PFSK-1 (cell line): ENCODE measurements around the gene PASK.

ENCODE experiments used
- POLR2AphosphoS5 ChIP-seq: IDR thresholded peaks from 2 replicates; pipeline ENCODE4 v1.6.1; 2012; ENCODE audit warnings: low read depth, mild to moderate bottlenecking, control low read depth, low read length, moderate library complexity
- SIN3A ChIP-seq: IDR thresholded peaks from 2 replicates; pipeline ENCODE4 v1.6.1; 2012; ENCODE audit warnings: mild to moderate bottlenecking, low read length, moderate library complexity, borderline replicate concordance; ENCODE audit not compliant: insufficient read depth
- TAF1 ChIP-seq: IDR thresholded peaks from 2 replicates; pipeline ENCODE4 v1.6.1; 2012; ENCODE audit warnings: low read length, control low read depth, borderline replicate concordance; ENCODE audit not compliant: insufficient read depth

DNA sequence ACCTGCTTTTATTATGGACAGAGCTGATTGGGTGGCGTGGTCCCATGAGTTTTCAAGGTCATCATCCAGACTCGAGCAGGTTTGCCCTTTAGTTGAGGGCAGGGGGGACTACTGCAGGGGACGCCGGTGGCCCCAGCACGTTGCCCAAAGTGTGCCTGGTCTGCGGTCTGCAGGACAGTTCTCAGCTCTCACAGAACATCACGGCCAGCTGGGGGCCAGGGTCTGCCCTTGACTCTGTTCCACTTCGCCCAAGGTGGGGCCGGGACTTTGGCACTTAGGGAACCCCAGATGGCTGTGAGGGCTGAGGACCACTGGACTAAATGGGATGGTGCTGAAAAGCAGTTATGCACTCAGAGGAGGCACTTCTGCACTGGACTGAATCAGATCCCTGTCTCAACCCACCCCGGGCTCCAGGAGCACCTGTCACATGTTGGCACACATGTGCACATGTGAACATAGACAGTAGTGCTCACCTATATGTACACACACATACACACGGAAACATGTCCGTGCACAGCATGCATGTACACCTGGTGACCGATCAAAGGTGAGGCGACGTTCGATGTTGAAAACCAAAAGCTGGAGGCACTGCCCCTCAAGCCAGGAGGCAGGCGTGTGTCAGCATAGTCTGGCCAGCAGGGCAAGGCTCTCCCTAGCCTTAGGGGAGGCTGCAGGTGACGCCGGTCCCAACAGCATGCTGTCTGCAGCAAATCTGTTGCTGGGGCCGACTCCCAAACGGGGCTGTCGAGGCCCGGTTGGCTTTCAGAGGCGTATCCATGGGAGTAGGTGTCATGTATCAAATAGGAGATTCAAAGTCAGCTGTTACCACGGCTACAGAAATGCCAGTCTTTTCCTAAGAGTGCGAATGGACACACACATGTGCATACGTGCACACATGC lies 49.4 kb upstream of the PASK start:
- no peak for TF ChIP-seq TAF1
- no peak for TF ChIP-seq POLR2AphosphoS5
- no peak for TF ChIP-seq SIN3A
